Measurements from ENCODE around the gene ZNF804B.

GRCh38 chr7:88910516-88910915, 151.0 kb downstream of the ZNF804B start:
- TF ChIP-seq CTCF (IDR thresholded peaks at IDR 0.05; ENCODE audit: borderline replicate concordance, extremely low read depth, low read length, poor library complexity, severe bottlenecking) (no peak), EZH2 (IDR thresholded peaks at IDR 0.05; ENCODE audit: borderline replicate concordance, low read depth, low read length, severe bottlenecking) (no peak)

Data from DND-41 (cell line).